Measurements from ENCODE around the gene VPS33A. TPM values are rescaled to one million over a fixed set of nuclear protein-coding genes. Genes with fewer than 3 reads are reported as not detected.

VPS33A gene
- total and polyA plus RNA-seq, 9 donors, result 9.4 to 22.5 (median 13.1) TPM

GRCh38 chr12:122291431-122291830 lies 25.1 kb upstream of the VPS33A start:
- intact Hi-C loops (cut with DNase I), result no loop called here
- 91 to 93% (median 92%) methylated on average over 8 of the region's 8 CpGs for WGBS, 3 donors
- no peak for DNase-seq

GRCh38 chr12:122283680-122284079 lies 17.4 kb upstream of the VPS33A start:
- no peak for DNase-seq
- Histone ChIP-seq H3K27ac (no peak overlapping the region), H3K36me3 (no peaks in the 10 kb centered on the region), H3K27me3 (no peaks in the 10 kb centered on the region), H3K4me3 (no peak overlapping the region), H3K4me1 (ENCODE audit: insufficient read depth) (peaks cover 2% of the 10 kb centered on the region), H3K9me3 (no peaks in the 10 kb centered on the region)
- WGBS, 3 donors, result 98 to 99% (median 98%) methylated on average over 5 of the region's 5 CpGs
- intact Hi-C loops (cut with DNase I), result no loop called here
- TF ChIP-seq EP300 (IDR thresholded peaks at IDR 0.05), result no peak
- TF ChIP-seq CTCF (IDR thresholded peaks at IDR 0.05), result no peak
- TF ChIP-seq POLR2A (IDR thresholded peaks at IDR 0.05), result no peak

More at GRCh38 chr12:122291431-122291830, 25.1 kb upstream of the VPS33A start:
- no peaks in the 10 kb centered on the region for H3K9me3 ChIP-seq
- H3K27me3 ChIP-seq, result no peaks in the 10 kb centered on the region
- no peaks in the 10 kb centered on the region for H3K36me3 ChIP-seq
- no peak overlapping the region for H3K27ac ChIP-seq
- TF ChIP-seq POLR2A (IDR thresholded peaks at IDR 0.05) (no peak), EP300 (IDR thresholded peaks at IDR 0.05) (no peak), CTCF (IDR thresholded peaks at IDR 0.05) (no peak)
- no peaks in the 10 kb centered on the region for H3K4me1 ChIP-seq (ENCODE audit: insufficient read depth)
- no peak overlapping the region for H3K4me3 ChIP-seq

GRCh38 chr12:122282061-122282460 lies 15.8 kb upstream of the VPS33A start:
- H3K9me3 ChIP-seq, result no peaks in the 10 kb centered on the region
- intact Hi-C loops (cut with DNase I), result no loop called here
- H3K27me3 ChIP-seq, result no peaks in the 10 kb centered on the region
- TF ChIP-seq CTCF (IDR thresholded peaks at IDR 0.05) (no peak), POLR2A (IDR thresholded peaks at IDR 0.05) (no peak), EP300 (IDR thresholded peaks at IDR 0.05) (no peak)
- no peak overlapping the region for H3K4me3 ChIP-seq
- H3K27ac ChIP-seq, result no peak overlapping the region
- H3K4me1 ChIP-seq (ENCODE audit: insufficient read depth), result peaks cover 2% of the 10 kb centered on the region
- H3K36me3 ChIP-seq, result no peaks in the 10 kb centered on the region
- 41 to 45% (median 44%) methylated on average over 4 of the region's 4 CpGs for WGBS, 3 donors
- DNase-seq, result no peak

GRCh38 chr12:122276242-122276641 lies 9.9 kb upstream of the VPS33A start:
- H3K4me3 ChIP-seq, result no peak overlapping the region
- 83 to 86% (median 86%) methylated on average over 7 of the region's 7 CpGs for WGBS, 3 donors
- TF ChIP-seq POLR2A (IDR thresholded peaks at IDR 0.05) (no peak), EP300 (IDR thresholded peaks at IDR 0.05) (no peak)
- no peak overlapping the region for H3K27ac ChIP-seq
- DNase-seq, result no peak
- intact Hi-C loops (cut with DNase I), result no loop called here
- no peaks in the 10 kb centered on the region for H3K36me3 ChIP-seq
- no peaks in the 10 kb centered on the region for H3K9me3 ChIP-seq
- no peaks in the 10 kb centered on the region for H3K4me1 ChIP-seq (ENCODE audit: insufficient read depth)
- H3K27me3 ChIP-seq, result no peaks in the 10 kb centered on the region

- H3K4me1 ChIP-seq (ENCODE audit: insufficient read depth), result no peaks in the 10 kb centered on the region
- no peak for DNase-seq
- H3K36me3 ChIP-seq, result no peaks in the 10 kb centered on the region
- intact Hi-C loops (cut with DNase I), result no loop called here
- no peak overlapping the region for H3K27ac ChIP-seq
- no peaks in the 10 kb centered on the region for H3K9me3 ChIP-seq
- no peak for TF ChIP-seq POLR2A (IDR thresholded peaks at IDR 0.05)
- TF ChIP-seq CTCF (IDR thresholded peaks at IDR 0.05), result no peak
- TF ChIP-seq EP300 (IDR thresholded peaks at IDR 0.05), result no peak
- H3K27me3 ChIP-seq, result no peaks in the 10 kb centered on the region
- WGBS, 3 donors, result 78 to 93% (median 87%) methylated on average over 8 of the region's 8 CpGs
- no peak overlapping the region for H3K4me3 ChIP-seq
Measured at GRCh38 chr12:122275459-122275858, 9.2 kb upstream of the VPS33A start.
